ENCODE data around the gene EIF4A3.
A peak's percentile ranks its signal among the peaks of the same experiment; 100 is the strongest.
"Not testable (repeated sequence)": the region's sequence is repeated elsewhere in the genome, so short reads cannot be mapped to it uniquely, and the experiment has no call there.

Gene EIF4A3

GRCh38 chr17:80171681-80172080 is 24.8 kb upstream of the EIF4A3 start:
- DNase-seq, result no peak

- DNase-seq, result no peak
Observed at GRCh38 chr17:80169784-80170500, 23.0 kb upstream of the EIF4A3 start, which contains the start of gene CARD14. TSS of gene CARD14 (plus strand) at chr17:80170030. CDS start at chr17:80181439, 11,409 bp downstream.

DNA sequence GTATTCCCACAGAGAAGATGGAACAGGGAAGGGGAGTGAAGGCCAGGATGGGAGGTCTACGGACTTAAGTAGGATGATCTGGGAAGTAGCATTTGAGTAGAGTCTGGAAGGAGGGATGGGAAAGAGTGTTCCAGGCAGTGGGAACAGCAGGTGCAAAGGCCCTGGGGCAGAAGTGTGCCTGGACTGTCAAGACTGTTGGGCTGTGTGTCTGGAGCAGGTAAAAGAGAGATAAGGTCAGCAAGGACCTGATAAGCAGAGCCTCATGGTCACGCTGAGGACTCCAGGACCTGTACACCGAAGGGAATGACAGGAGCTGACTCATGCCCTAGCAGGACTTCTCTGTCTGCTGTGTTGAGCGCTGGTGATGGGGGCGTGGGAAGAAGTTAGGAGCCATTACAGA is 22.2 kb upstream of the EIF4A3 start:
- no peak for DNase-seq

GRCh38 chr17:80168371-80168770 is 21.4 kb upstream of the EIF4A3 start:
- DNase-seq, result no peak

DNA sequence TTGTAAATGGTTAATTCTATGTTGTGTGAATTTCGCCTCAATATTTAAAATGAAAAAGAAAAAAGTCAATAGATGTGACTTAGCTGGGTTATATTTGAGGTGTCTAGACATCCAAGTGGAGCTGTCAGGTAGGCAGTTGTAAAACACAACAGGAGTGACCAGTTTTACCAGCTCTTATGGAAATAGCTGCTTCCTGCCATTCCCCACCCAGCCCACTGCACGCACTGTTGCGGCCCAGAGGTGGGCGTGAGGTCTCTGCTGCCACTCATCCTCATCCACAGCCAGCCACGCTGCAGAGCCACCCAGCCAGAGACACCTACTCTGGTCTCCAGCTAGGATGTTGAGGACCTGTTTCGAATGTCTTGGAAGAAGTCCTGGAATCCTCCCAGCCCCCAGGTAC is 19.5 kb upstream of the EIF4A3 start:
- no peak for DNase-seq

GRCh38 chr17:80164185-80164584 is 17.3 kb upstream of the EIF4A3 start:
- no peak for DNase-seq

GRCh38 chr17:80163336-80163735 is 16.4 kb upstream of the EIF4A3 start:
- no peak for DNase-seq

- DNase-seq, result no peak
Observed at GRCh38 chr17:80160536-80160935, 13.6 kb upstream of the EIF4A3 start.

DNA sequence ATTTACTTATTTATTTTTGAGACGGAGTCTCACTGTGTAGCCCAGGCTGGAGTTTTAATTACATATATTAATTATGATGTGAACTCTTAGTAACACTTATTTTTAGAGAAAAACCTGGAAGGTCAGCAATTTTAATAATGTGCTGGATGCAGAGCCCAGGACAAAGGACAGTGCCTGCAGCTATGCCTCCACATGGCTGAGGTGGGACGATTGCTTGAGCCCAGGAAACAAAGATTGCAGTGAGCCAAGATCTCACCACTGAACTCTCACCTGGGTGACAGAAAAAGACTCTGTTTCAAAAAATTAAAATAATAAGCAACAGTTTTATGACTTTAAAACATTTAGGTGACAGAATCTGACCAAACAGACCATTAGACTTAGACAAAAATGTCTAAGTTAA is 11.9 kb upstream of the EIF4A3 start:
- DNase-seq, result no peak

GRCh38 chr17:80155600-80155999 is 8.7 kb upstream of the EIF4A3 start:
- not testable (repeated sequence) for DNase-seq

DNA sequence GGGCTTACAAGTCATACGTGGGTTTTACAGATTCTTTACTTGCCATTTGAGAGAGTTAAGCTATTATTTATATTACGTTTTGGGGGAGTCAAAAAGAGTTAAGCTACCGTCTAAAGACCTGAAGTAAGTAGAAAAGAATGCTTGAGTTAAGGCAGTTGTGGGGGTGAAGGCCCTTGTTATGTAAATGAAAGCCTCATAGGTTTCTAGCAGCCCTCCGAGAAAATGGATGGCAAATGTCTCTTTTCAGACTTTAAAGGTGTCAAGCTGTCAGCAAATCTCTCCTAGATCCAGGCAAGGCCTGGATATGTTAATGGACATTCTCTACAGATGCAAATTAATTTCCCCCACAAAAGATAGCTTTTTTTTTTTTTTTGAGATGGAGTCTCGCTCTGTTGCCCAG is 7.2 kb upstream of the EIF4A3 start:
- DNase-seq, result no peak

GRCh38 chr17:80153004-80153403 is 6.1 kb upstream of the EIF4A3 start:
- no peak for DNase-seq

GRCh38 chr17:80152081-80152702 is 5.3 kb upstream of the EIF4A3 start:
- DNase-seq, result no peak

GRCh38 chr17:80151333-80151732 is 4.4 kb upstream of the EIF4A3 start:
- no peak for DNase-seq

GRCh38 chr17:80146121-80147034 is 550 bp downstream of the EIF4A3 start:
- peak; percentile 25 to 26 for DNase-seq

DNA sequence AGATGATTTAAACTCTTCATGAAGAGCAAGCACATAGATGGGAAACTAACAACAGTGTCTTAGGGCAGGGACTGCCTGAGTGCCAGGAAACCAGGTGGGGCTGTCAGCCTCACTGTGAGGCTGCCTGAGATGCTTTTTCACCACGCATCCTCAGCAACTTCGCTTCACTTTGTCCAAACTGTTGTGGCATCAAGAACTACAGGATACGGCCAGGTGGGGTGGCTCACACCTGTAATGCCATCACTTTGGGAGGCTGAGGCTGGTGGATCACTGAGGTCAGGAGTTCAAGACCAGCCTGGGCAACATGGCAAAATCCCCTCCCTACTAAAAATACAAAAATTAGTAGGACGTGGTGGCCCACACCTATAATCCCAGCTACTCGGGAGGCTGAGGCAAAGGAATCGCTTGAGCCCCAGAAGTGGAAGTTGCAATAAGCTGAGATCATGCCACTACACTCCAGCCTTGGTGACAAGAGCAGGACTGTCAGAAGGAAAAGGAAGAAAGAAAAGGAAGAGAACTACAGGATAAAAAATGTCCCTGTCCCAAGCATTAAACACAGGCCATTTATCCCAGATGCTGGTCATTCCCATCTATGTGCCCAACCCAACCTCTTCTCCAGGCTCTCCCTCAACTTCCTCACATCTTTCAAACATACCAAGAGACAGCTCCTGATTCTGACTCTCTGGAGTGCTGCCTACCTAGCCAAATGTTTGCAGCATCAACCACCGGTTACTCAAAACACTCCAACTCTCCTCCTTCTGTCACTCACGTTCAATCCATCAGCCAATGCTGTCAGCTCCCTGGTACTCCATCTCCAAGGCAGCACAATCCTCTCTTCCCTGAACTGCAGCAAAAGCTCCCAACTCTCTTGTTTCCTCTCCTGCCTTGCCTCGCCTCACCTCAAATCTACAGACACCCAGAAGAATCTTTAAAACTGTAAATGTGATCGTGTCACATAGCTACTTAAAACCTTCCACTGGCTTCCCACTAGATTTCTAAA is 1.6 kb downstream of the EIF4A3 start:
- DNase-seq, result no peak

DNA sequence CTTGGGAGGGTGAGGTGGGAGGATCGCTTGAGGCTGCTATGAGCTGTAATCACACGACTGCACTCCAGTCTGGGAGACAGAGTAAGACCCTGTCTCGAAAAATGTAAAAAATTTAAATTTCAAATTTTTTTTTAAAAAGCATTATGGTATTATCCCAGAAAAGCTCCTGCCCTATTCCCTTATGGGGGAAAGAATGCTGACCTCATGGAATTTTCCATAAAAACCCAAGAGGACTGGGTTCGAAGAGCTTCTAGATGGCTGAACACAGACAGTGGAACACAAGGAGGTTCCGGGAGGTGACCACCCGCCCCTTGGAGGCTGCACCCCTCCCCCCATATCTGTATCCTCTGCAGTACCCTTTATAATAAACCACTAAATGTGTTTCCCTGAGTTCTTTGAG is 4.0 kb downstream of the EIF4A3 start:
- no peak for DNase-seq

- no peak for DNase-seq
Observed at GRCh38 chr17:80141463-80142165, 5.3 kb downstream of the EIF4A3 start.

GRCh38 chr17:80138856-80139426 is 8.0 kb downstream of the EIF4A3 start:
- DNase-seq, result no peak

- no peak for DNase-seq
Observed at GRCh38 chr17:80137131-80137530, 9.8 kb downstream of the EIF4A3 start.

- no peak for DNase-seq
Observed at GRCh38 chr17:80133626-80133970, 13.3 kb downstream of the EIF4A3 start.

All from stimulated activated CD4-positive, alpha-beta T cell treated with anti-CD3 and anti-CD28 coated beads, Interleukin-2, amount 100 ng/mL, for 24 hours (primary cell).